Panc1 (cell line): ENCODE results near the gene CFAP58.

Experiments used
- CTCF ChIP-seq: fragments of 450-650 bp; IDR thresholded peaks from 2 replicates; pipeline ENCODE4 v1.5.1; 2017; ENCODE audit warnings: mild to moderate bottlenecking
- POLR2AphosphoS5 ChIP-seq: IDR thresholded peaks from 2 replicates; pipeline ENCODE4 v1.6.1; 2012; ENCODE audit warnings: mild to moderate bottlenecking, low read depth, low read length, moderate library complexity

GRCh38 chr10:104342941-104343411 lies 10.7 kb upstream of the CFAP58 start:
- TF ChIP-seq POLR2AphosphoS5 = no peak
- no peak for TF ChIP-seq CTCF
